ENCODE measurements around the gene PDCD2L.
A peak's percentile ranks its signal among the peaks of the same experiment; 100 is the strongest.
"Not testable (repeated sequence)": the region's sequence is repeated elsewhere in the genome, so short reads cannot be mapped to it uniquely, and the experiment has no call there.

PDCD2L gene

GRCh38 chr19:34404109-34404909, at the start of gene PDCD2L:
Gene PDCD2L (plus strand): TSS chr19:34404399. CDS start chr19:34404431, 32 bp downstream.
- DNase-seq = peak; percentile 91 to 94

GRCh38 chr19:34355201-34355600, 49.0 kb upstream of the PDCD2L start:
- DNase-seq = no peak

- DNase-seq = no peak
These were observed 47.3 kb upstream of the PDCD2L start for GRCh38 chr19:34356875-34357274.

- DNase-seq = no peak
These were observed 46.8 kb upstream of the PDCD2L start for GRCh38 chr19:34357431-34357830.

GRCh38 chr19:34359140-34359953, 44.9 kb upstream of the PDCD2L start:
- peak; percentile 98 to 99 for DNase-seq

GRCh38 chr19:34359954-34360315, 44.3 kb upstream of the PDCD2L start:
- DNase-seq = no peak

GRCh38 chr19:34360354-34360909, 43.8 kb upstream of the PDCD2L start:
- no peak for DNase-seq

GRCh38 chr19:34362679-34363069, 41.5 kb upstream of the PDCD2L start:
- DNase-seq = no peak

- DNase-seq = no peak
These were observed 41.1 kb upstream of the PDCD2L start for GRCh38 chr19:34363094-34363493.

- no peak for DNase-seq
These were observed 40.3 kb upstream of the PDCD2L start for GRCh38 chr19:34363930-34364329.

GRCh38 chr19:34364462-34364829, 39.8 kb upstream of the PDCD2L start:
- no peak for DNase-seq

GRCh38 chr19:34364830-34365462, 39.3 kb upstream of the PDCD2L start, which contains the start of gene GPI:
Gene GPI (plus strand): TSS chr19:34365196. CDS start chr19:34365267, 71 bp downstream.
- DNase-seq = peak; percentile 61 to 74

- DNase-seq = no peak
These were observed 38.5 kb upstream of the PDCD2L start for GRCh38 chr19:34365463-34366401.

GRCh38 chr19:34366738-34367623, 37.2 kb upstream of the PDCD2L start:
- DNase-seq = no peak

- no peak for DNase-seq
These were observed 36.6 kb upstream of the PDCD2L start for GRCh38 chr19:34367624-34367957.

- DNase-seq = no peak
These were observed 35.9 kb upstream of the PDCD2L start for GRCh38 chr19:34368338-34368737.

GRCh38 chr19:34369166-34369565, 35.0 kb upstream of the PDCD2L start:
- DNase-seq = not testable (repeated sequence)

- DNase-seq = no peak
These were observed 34.1 kb upstream of the PDCD2L start for GRCh38 chr19:34370117-34370516.

GRCh38 chr19:34370983-34371382, 33.2 kb upstream of the PDCD2L start:
- no peak for DNase-seq

GRCh38 chr19:34373601-34374288, 30.5 kb upstream of the PDCD2L start:
- no peak for DNase-seq

GRCh38 chr19:34375598-34375997, 28.6 kb upstream of the PDCD2L start:
- no peak for DNase-seq

All from stimulated activated CD4-positive, alpha-beta T cell treated with anti-CD3 and anti-CD28 coated beads, Interleukin-2, amount 100 ng/mL, for 48 hours (primary cell).